HCT116 (cell line): ENCODE results near the gene TXNDC11. TPM values are rescaled to one million over a fixed set of nuclear protein-coding genes. Genes with fewer than 3 reads are reported as not detected.

ENCODE experiments used
- ATAC-seq: fragments of 200-7000 bp; cut with Tn5 transposase; 2 replicates; pipeline ENCODE4 v1.9.1; 2020; ENCODE audit warnings: mild to moderate bottlenecking, moderate library complexity
- BruUV-seq: library from RNA; stranded (reverse); fragments of 400-500 nt; replicated peaks from 2 replicates; lab custom pipeline; 2021; lab: Mats Ljungman, UMichigan
- CTCF ChIA-PET: fragments of 300-600 bp; sonication (Branson Sonifier 250); formaldehyde crosslinking; loops from one replicate; lab custom pipeline; 2021; ENCODE audit warnings: antibody characterized with exemption; lab: Charles Lee
- POLR2A ChIA-PET: fragments of 300-600, 350-600 bp; sonication (Branson Sonifier 250); formaldehyde crosslinking; loops from one replicate; lab custom pipeline; 2021; ENCODE audit warnings: antibody characterized with exemption; lab: Charles Lee
- RAD21 ChIA-PET, 2 experiments: fragments of 300-600 bp; sonication (Branson Sonifier 250); formaldehyde crosslinking; loops; one replicate each; lab custom pipeline; 2023; ENCODE audit warnings: low total read pairs in 2 of 2; ENCODE audit not compliant: uncharacterized antibody in 2 of 2, unreplicated experiment in 2 of 2, low non-redundant PET in 1 of 2; lab: Charles Lee
- DNase-seq: peaks from one replicate; pipeline ENCODE4 v3.0.0-alpha.2; 2010; ENCODE audit warnings: low read depth, low spot score
- H2AFZ ChIP-seq: fragments of 200-600 bp; shearing (Covaris generic), sonication (generic); 2 replicates; pipeline ENCODE4 v1.6.1; 2017; ENCODE audit warnings: low read depth, mixed run types, mixed read lengths, antibody characterized with exemption, low read length; ENCODE audit not compliant: poor library complexity, severe bottlenecking
- H3K27ac ChIP-seq: 2 replicates; pipeline ENCODE4 v1.5.1; 2012; ENCODE audit warnings: low read depth, low read length
- H3K27me3 ChIP-seq: fragments of 200-600 bp; sonication (generic); 2 replicates; pipeline ENCODE4 v1.6.1; 2016; ENCODE audit warnings: mixed run types, low read length, mixed read lengths; ENCODE audit not compliant: insufficient read depth
- H3K36me3 ChIP-seq, 2 experiments: fragments of 200-500 bp in 1 of 2; fragments of 200-600 bp in 1 of 2; sonication (Bioruptor generic) in 1 of 2; sonication (generic) in 1 of 2; 2 replicates each; pipeline versions ENCODE4 v1.5.1 to v1.6.1; 2014 to 2016; ENCODE audit warnings: low read length in 2 of 2, inconsistent platforms in 1 of 2, mixed read lengths in 1 of 2, mixed run types in 1 of 2; ENCODE audit not compliant: insufficient read depth in 2 of 2, control insufficient read depth in 1 of 2
- H3K4me1 ChIP-seq, 2 experiments: fragments of 200-600 bp in 1 of 2; sonication (generic) in 1 of 2; 2 replicates each; pipeline versions ENCODE4 v1.5.1 to v1.6.1; 2012 to 2017; ENCODE audit warnings: low read length in 2 of 2, inconsistent platforms in 1 of 2, mild to moderate bottlenecking in 1 of 2, mixed read lengths in 1 of 2, mixed run types in 1 of 2, moderate library complexity in 1 of 2; ENCODE audit not compliant: insufficient read depth in 2 of 2, control insufficient read depth in 1 of 2
- H3K4me2 ChIP-seq: fragments of 200-600 bp; sonication (generic); 2 replicates; pipeline ENCODE4 v1.6.1; 2017; ENCODE audit warnings: mixed run types, low read length, mixed read lengths
- H3K4me3 ChIP-seq, 2 experiments: fragments of 200-600 bp in 1 of 2; sonication (generic) in 1 of 2; replicated peaks in 1 of 2; 2 replicates each; pipeline ENCODE4 v1.5.1; 2011 to 2016; ENCODE audit warnings: low read length in 2 of 2, control low read depth in 1 of 2, low read depth in 1 of 2, mild to moderate bottlenecking in 1 of 2, mixed read lengths in 1 of 2, mixed run types in 1 of 2
- H3K79me2 ChIP-seq: fragments of 200-600 bp; sonication (generic); 2 replicates; pipeline ENCODE4 v1.6.1; 2017; ENCODE audit warnings: mild to moderate bottlenecking, mixed run types, low read length, moderate library complexity, mixed read lengths; ENCODE audit not compliant: insufficient read depth
- H3K9ac ChIP-seq: fragments of 200-600 bp; sonication (generic); 2 replicates; pipeline ENCODE4 v1.6.1; 2016; ENCODE audit warnings: low read length, mixed read lengths
- H3K9me2 ChIP-seq: fragments of 200-600 bp; sonication (generic), shearing (Covaris generic); 2 replicates; pipeline ENCODE4 v1.6.1; 2017; ENCODE audit warnings: mixed run types, mild to moderate bottlenecking, moderate library complexity; ENCODE audit not compliant: insufficient read depth
- H3K9me3 ChIP-seq, 2 experiments: fragments of 200-500 bp in 1 of 2; fragments of 200-600 bp in 1 of 2; sonication (Bioruptor generic) in 1 of 2; sonication (generic) in 1 of 2; 2 replicates each; pipeline ENCODE4 v1.6.1; 2014 to 2017; ENCODE audit warnings: low read length in 2 of 2, mixed read lengths in 2 of 2, inconsistent platforms in 1 of 2, low read depth in 1 of 2, mild to moderate bottlenecking in 1 of 2, mixed run types in 1 of 2, moderate library complexity in 1 of 2; ENCODE audit not compliant: control insufficient read depth in 1 of 2, insufficient read depth in 1 of 2
- H4K20me1 ChIP-seq: fragments of 200-600 bp; sonication (generic), shearing (Covaris generic); 2 replicates; pipeline ENCODE4 v1.6.1; 2017; ENCODE audit warnings: mixed run types, mild to moderate bottlenecking, moderate library complexity; ENCODE audit not compliant: insufficient read depth
- ATF3 ChIP-seq: IDR thresholded peaks from 2 replicates; pipeline ENCODE4 v1.6.1; 2012
- ELF1 ChIP-seq: IDR thresholded peaks from 2 replicates; pipeline ENCODE4 v1.6.1; 2012; ENCODE audit warnings: low read depth, borderline replicate concordance
- EZH2 ChIP-seq: fragments of 200-600 bp; sonication (generic); IDR thresholded peaks from 2 replicates; pipeline ENCODE4 v1.6.1; 2017; ENCODE audit warnings: antibody characterized with exemption, mixed run types
- EZH2phosphoT487 ChIP-seq: fragments of 200-600 bp; IDR thresholded peaks from 2 replicates; pipeline ENCODE4 v1.6.1; 2018; ENCODE audit warnings: antibody characterized with exemption, borderline replicate concordance
- FOSL1 ChIP-seq: IDR thresholded peaks from 2 replicates; pipeline ENCODE4 v1.6.1; 2012; ENCODE audit warnings: low read depth
- JUND ChIP-seq: IDR thresholded peaks from 2 replicates; pipeline ENCODE4 v1.6.1; 2012
- MAX ChIP-seq: IDR thresholded peaks from 2 replicates; pipeline ENCODE4 v1.6.1; 2012
- POLR2A ChIP-seq: IDR thresholded peaks from 2 replicates; pipeline ENCODE4 v1.7.0; 2011; ENCODE audit warnings: borderline replicate concordance; ENCODE audit not compliant: insufficient read depth, insufficient read length; ENCODE audit errors: extremely low read depth
- RAD21 ChIP-seq: IDR thresholded peaks from 2 replicates; pipeline ENCODE4 v1.6.1; 2012; ENCODE audit warnings: low read depth, mild to moderate bottlenecking
- SIN3A ChIP-seq: IDR thresholded peaks from 2 replicates; pipeline ENCODE4 v1.6.1; 2012; ENCODE audit warnings: low read depth
- SP1 ChIP-seq: IDR thresholded peaks from 2 replicates; pipeline ENCODE4 v1.6.1; 2012; ENCODE audit warnings: low read depth
- SRF ChIP-seq: IDR thresholded peaks from 2 replicates; pipeline ENCODE4 v1.6.1; 2012; ENCODE audit warnings: low read depth
- TCF7L2 ChIP-seq: IDR thresholded peaks from 2 replicates; pipeline ENCODE4 v1.7.0; 2011; ENCODE audit warnings: borderline replicate concordance, inconsistent platforms; ENCODE audit not compliant: insufficient read depth, insufficient read length; ENCODE audit errors: extremely low read depth
- YY1 ChIP-seq: IDR thresholded peaks from 2 replicates; pipeline ENCODE4 v1.6.1; 2011; ENCODE audit warnings: low read length, low read depth, moderate library complexity, mild to moderate bottlenecking; ENCODE audit not compliant: insufficient replicate concordance; ENCODE audit errors: extremely low read depth
- ZNF274 ChIP-seq: fragments of 200-500 bp; sonication (Bioruptor generic); IDR thresholded peaks from 2 replicates; pipeline ENCODE4 v1.6.1; 2014; ENCODE audit warnings: mild to moderate bottlenecking, low read depth, low read length, inconsistent platforms
- intact Hi-C: fragments of 100-400 bp; cut with micrococcal nuclease; formaldehyde crosslinking; loops from 2 replicates; pipeline ENCODE4 v1.10.0; 2022
- total RNA-seq: library from RNA; stranded (reverse); gene quantifications from one replicate; pipeline ENCODE4 v1.2.1, GENCODE V29; 2021; ENCODE audit not compliant: unreplicated experiment

Gene TXNDC11
- total RNA-seq, 1 experiment from 2014 or later = 26.8 TPM

- no peaks in the 10 kb centered on the region for H3K9me3 ChIP-seq
- H3K9me2 ChIP-seq = no peaks in the 10 kb centered on the region
- H3K79me2 ChIP-seq = no peaks in the 10 kb centered on the region
- POLR2A ChIA-PET = no interaction called here
- peaks cover 38 to 59% of the 10 kb centered on the region in 2 experiments for H3K4me1 ChIP-seq
- no peak overlapping the region for H3K4me2 ChIP-seq
- RAD21 ChIA-PET = no interaction called here
- no peaks in the 10 kb centered on the region for H3K27me3 ChIP-seq
- H3K4me3 ChIP-seq = no peak overlapping the region
- H3K9ac ChIP-seq = no peak overlapping the region
- DNase-seq (no peak), ATAC-seq (no peak)
- no peak overlapping the region for H2AFZ ChIP-seq
- no TSS peak for BruUV-seq
- intact Hi-C loops = no loop called here
- H4K20me1 ChIP-seq = no peaks in the 10 kb centered on the region
- H3K27ac ChIP-seq = no peak overlapping the region
- no peak for TF ChIP-seq YY1
- no peak for TF ChIP-seq FOSL1
- no peak for TF ChIP-seq POLR2A
- no peak for TF ChIP-seq SRF
- TF ChIP-seq JUND = no peak
- no peak for TF ChIP-seq SP1
- CTCF ChIA-PET = no interaction called here
- H3K36me3 ChIP-seq = no peaks in the 10 kb centered on the region
Measured at GRCh38 chr16:11671271-11671670, 71.4 kb downstream of the TXNDC11 start.

GRCh38 chr16:11670171-11671131 is 72.2 kb downstream of the TXNDC11 start:
- H3K9ac ChIP-seq = no peak overlapping the region
- no peak overlapping the region for H3K4me3 ChIP-seq
- H3K27me3 ChIP-seq = no peaks in the 10 kb centered on the region
- no peaks in the 10 kb centered on the region for H4K20me1 ChIP-seq
- no peaks in the 10 kb centered on the region for H3K36me3 ChIP-seq
- TF ChIP-seq ATF3 (no peak), ELF1 (no peak), SP1 (no peak), EZH2phosphoT487 (no peak), RAD21 (no peak), EZH2 (no peak), TCF7L2 (no peak), ZNF274 (no peak), SIN3A (no peak), MAX (no peak)
- H3K4me1 ChIP-seq = peaks cover 32 to 56% of the 10 kb centered on the region in 2 experiments
- H3K27ac ChIP-seq = no peak overlapping the region
- no peaks in the 10 kb centered on the region for H3K9me2 ChIP-seq
- H2AFZ ChIP-seq = no peak overlapping the region
- ChIA-PET POLR2A (no interaction called here), RAD21 (no interaction called here), CTCF (no interaction called here)
- no peak overlapping the region for H3K4me2 ChIP-seq
- DNase-seq (no peak), ATAC-seq (no peak)
- BruUV-seq = no TSS peak
- no peaks in the 10 kb centered on the region for H3K9me3 ChIP-seq
- no peaks in the 10 kb centered on the region for H3K79me2 ChIP-seq
- intact Hi-C loops = no loop called here
